Peyer's patch (tissue), 4 donors: ENCODE measurements around the gene KRT6C. TPM values are rescaled to one million over a fixed set of nuclear protein-coding genes. Genes with fewer than 3 reads are reported as not detected.

Experiments used
- DNase-seq, 3 donors: peaks; one replicate each; pipeline ENCODE4 v3.0.0-alpha.2; 2017 to 2019
- H3K27ac ChIP-seq, 4 donors: fragments of 200-600 bp; sonication (generic); one replicate each; pipeline ENCODE4 v1.5.1; 2016 to 2019
- H3K27me3 ChIP-seq, 2 donors: fragments of 200-600 bp; sonication (generic); one replicate each; pipeline ENCODE4 v1.5.1; 2019
- H3K36me3 ChIP-seq, 3 donors: fragments of 200-600 bp; sonication (generic); one replicate each; pipeline ENCODE4 v1.5.1; 2016 to 2019
- H3K4me1 ChIP-seq, 4 donors: fragments of 200-600 bp; sonication (generic); one replicate each; pipeline ENCODE4 v1.5.1; 2016 to 2019
- H3K4me3 ChIP-seq, 4 donors: fragments of 200-600 bp; sonication (generic); 1 replicate in 3 of 4; 2 replicates in 1 of 4; pipeline ENCODE4 v1.5.1; 2016 to 2019; ENCODE audit warnings: mild to moderate bottlenecking in 1 of 4
- H3K9me3 ChIP-seq, 4 donors: fragments of 200-600 bp; sonication (generic); one replicate each; pipeline ENCODE4 v1.5.1; 2016 to 2019; ENCODE audit warnings: mild to moderate bottlenecking in 1 of 4
- POLR2A ChIP-seq, 2 donors: fragments of 450-650 bp; IDR thresholded peaks; one replicate each; pipeline ENCODE4 v1.5.1; 2017; ENCODE audit warnings: antibody characterized with exemption in 2 of 2, mild to moderate bottlenecking in 2 of 2, moderate library complexity in 2 of 2
- total RNA-seq, 4 donors: library from RNA; depleted of rRNA; stranded (reverse); fragments of >200 nt; gene quantifications; one replicate each; pipeline ENCODE4 v1.1.0, GENCODE V29; 2016
- TF ChIP-seq, protein P1 (sequence below), 6 experiments: fragments of 450-650 bp in 4 of 6; fragments of 200-600 bp in 2 of 6; sonication (generic) in 1 of 6; IDR thresholded peaks; one replicate each; pipeline ENCODE4 v1.5.1; 2017 to 2019; ENCODE audit warnings: antibody characterized with exemption in 6 of 6, mild to moderate bottlenecking in 3 of 6, moderate library complexity in 1 of 6

Gene KRT6C
- total RNA-seq = under 1 TPM in 1 of 4 donors, not detected in 3; 0.67 TPM

GRCh38 chr12:52473768-52474167 lies at the start of gene KRT6C:
Gene KRT6C, minus strand, starts transcription at chr12:52473805. Its CDS starts 68 bp downstream, at chr12:52473737.
- Histone ChIP-seq H3K27ac (no peak within 1 kb of the TSS), H3K36me3 (no peaks in the 10 kb centered on the region), H3K27me3 (no peaks in the 10 kb centered on the region), H3K9me3 (no peaks in the 10 kb centered on the region), H3K4me1 (no peaks in the 10 kb centered on the region), H3K4me3 (no peak within 1 kb of the TSS)
- DNase-seq = no peak
- TF ChIP-seq, protein P1, sequence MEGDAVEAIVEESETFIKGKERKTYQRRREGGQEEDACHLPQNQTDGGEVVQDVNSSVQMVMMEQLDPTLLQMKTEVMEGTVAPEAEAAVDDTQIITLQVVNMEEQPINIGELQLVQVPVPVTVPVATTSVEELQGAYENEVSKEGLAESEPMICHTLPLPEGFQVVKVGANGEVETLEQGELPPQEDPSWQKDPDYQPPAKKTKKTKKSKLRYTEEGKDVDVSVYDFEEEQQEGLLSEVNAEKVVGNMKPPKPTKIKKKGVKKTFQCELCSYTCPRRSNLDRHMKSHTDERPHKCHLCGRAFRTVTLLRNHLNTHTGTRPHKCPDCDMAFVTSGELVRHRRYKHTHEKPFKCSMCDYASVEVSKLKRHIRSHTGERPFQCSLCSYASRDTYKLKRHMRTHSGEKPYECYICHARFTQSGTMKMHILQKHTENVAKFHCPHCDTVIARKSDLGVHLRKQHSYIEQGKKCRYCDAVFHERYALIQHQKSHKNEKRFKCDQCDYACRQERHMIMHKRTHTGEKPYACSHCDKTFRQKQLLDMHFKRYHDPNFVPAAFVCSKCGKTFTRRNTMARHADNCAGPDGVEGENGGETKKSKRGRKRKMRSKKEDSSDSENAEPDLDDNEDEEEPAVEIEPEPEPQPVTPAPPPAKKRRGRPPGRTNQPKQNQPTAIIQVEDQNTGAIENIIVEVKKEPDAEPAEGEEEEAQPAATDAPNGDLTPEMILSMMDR (IDR thresholded peaks at IDR 0.05) = no peak
- TF ChIP-seq POLR2A (IDR thresholded peaks at IDR 0.05) = no peak

GRCh38 chr12:52522346-52523011 lies 48.9 kb upstream of the KRT6C start:
- Histone ChIP-seq H3K4me3 (no peak overlapping the region), H3K4me1 (no peaks in the 10 kb centered on the region), H3K27ac (no peak overlapping the region), H3K36me3 (no peaks in the 10 kb centered on the region), H3K9me3 (no peaks in the 10 kb centered on the region), H3K27me3 (no peaks in the 10 kb centered on the region)
- DNase-seq = peak in 2 of 3 donors; percentile 9 to 34
- TF ChIP-seq POLR2A (IDR thresholded peaks at IDR 0.05) = no peak
- TF ChIP-seq, protein P1 (IDR thresholded peaks at IDR 0.05) = no peak

DNA sequence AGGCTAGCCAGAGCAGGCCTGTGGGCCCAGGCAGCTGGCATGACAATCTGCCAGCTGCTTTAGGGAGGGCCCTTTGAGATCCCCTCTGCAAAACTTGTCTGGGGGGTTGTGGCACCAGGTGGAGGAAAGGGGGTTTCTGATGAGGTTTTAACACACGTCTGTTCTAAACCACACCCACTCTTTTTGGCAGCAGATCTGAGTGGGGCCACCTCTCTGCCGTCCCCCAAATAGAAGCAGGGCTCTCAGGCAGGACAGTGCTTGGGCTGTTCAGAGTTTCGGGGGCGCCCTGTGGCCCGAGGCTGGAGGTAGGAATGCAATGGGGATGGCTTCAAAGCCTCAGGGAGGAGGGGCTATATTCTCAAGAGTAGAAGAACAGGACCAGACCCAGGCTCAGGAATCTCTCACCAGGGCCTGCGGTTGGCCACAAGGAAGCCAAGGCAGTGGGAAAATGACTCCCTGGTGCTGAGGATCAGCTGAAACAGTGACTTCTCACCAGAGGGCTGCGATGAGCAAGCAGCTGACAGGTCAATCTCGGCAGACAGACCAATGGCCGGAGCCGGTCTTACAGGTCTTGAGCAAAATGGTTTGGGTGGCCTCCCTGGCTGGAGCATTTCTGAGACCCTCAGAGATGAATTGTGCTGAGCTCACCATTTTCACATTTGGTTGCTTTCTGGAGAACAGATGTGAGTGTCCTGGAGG lies 48.1 kb upstream of the KRT6C start:
- Histone ChIP-seq H3K27ac (no peak overlapping the region), H3K4me3 (no peak overlapping the region), H3K9me3 (no peaks in the 10 kb centered on the region), H3K4me1 (no peaks in the 10 kb centered on the region), H3K27me3 (no peaks in the 10 kb centered on the region), H3K36me3 (no peaks in the 10 kb centered on the region)
- peak in 2 of 3 donors; percentile 9 to 25 for DNase-seq
- no peak for TF ChIP-seq POLR2A (IDR thresholded peaks at IDR 0.05)
- TF ChIP-seq, protein P1 (IDR thresholded peaks at IDR 0.05) = no peak

DNA sequence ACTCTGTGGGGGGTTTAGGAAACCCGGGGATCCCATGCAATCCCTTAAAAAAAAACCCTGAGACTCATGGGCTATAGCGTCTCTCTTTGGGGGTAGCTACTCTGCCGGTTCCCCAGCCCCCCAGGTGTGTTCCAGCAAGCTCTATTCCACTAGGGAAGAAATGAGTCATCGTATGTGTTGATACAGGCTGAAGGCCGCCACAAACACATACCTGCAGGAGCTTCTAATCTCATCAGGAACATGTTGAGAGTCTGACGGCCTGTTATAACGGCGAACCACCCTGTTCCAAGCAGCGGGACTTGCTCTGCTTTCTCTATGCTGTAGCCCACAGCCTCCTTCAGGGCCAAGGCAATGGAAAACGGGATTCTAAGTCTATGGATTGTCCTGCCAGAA lies 47.6 kb upstream of the KRT6C start:
- Histone ChIP-seq H3K27ac (no peak overlapping the region), H3K4me1 (no peaks in the 10 kb centered on the region), H3K9me3 (no peaks in the 10 kb centered on the region), H3K36me3 (no peaks in the 10 kb centered on the region), H3K27me3 (no peaks in the 10 kb centered on the region), H3K4me3 (no peak overlapping the region)
- peak in 1 of 3 donors; percentile 43 for DNase-seq
- TF ChIP-seq POLR2A (IDR thresholded peaks at IDR 0.05) = no peak
- TF ChIP-seq, protein P1 (IDR thresholded peaks at IDR 0.05) = no peak

DNA sequence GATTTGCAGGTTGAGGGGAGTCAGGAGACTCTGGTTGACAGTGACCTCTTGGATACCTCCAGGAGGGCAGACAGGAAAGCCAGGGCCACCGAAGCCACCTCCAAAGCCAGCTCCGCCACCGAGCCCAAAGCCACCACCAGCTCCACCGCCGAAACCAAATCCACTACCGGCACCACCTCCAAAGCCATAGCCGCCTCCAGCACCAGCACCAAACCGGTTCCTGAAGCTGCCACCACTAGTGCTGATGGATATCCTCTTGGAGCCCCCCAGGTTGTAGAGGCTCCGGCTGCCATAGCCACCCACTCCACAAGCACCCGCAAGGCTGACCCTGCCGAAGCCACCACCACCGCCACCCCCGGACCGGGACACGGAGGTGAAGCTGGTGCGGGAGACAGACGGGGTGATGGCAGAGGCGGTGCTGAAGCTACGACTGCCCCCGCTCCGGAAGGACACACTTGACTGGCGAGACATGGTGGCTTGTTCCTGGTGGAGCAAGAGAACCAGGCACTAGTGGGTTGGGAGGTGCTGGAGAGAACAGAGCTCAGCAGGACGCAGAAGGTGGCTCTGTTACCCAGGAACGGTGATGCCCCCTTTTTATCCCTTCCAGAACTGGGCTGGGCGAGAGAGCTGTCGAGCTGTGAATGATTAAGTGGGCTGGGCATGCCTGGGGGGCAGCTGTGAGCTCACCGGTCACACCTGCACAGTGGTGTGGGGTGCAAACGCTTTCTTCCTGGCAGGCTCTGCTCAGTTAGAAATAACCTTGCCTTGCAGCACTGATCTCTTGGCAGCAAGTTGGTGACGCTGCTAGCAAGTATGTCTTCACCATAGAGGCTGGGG lies 46.4 kb upstream of the KRT6C start, which contains the start of gene KRT5:
Gene KRT5 (minus strand): TSS at position 569 of the 837 bp plus-strand sequence. CDS start 98 bp downstream, at position 471.
- DNase-seq = peak in 2 of 3 donors; percentile 3 to 35
- no peaks in the 10 kb centered on the region for H3K9me3 ChIP-seq

More for the DNA sequence above, 46.4 kb upstream of the KRT6C start, which contains the start of gene KRT5:
- Histone ChIP-seq H3K27me3 (no peaks in the 10 kb centered on the region), H3K36me3 (no peaks in the 10 kb centered on the region), H3K27ac (no peak within 1 kb of the TSS), H3K4me3 (no peak within 1 kb of the TSS), H3K4me1 (no peaks in the 10 kb centered on the region)
- TF ChIP-seq, protein P1 (IDR thresholded peaks at IDR 0.05) = no peak
- TF ChIP-seq POLR2A (IDR thresholded peaks at IDR 0.05) = no peak
